WI38 (cell line): ENCODE data around the gene KIF14.

ENCODE experiments used
- H3K4me3 ChIP-seq: 2 replicates; pipeline ENCODE4 v1.5.1; 2011; ENCODE audit warnings: low read depth, mild to moderate bottlenecking, control low read depth, low read length
- TF ChIP-seq, protein P1 (sequence below): IDR thresholded peaks from 2 replicates; pipeline ENCODE4 v1.5.1; 2012; ENCODE audit warnings: low read depth, mild to moderate bottlenecking, control low read depth, low read length

The KIF14 gene

DNA sequence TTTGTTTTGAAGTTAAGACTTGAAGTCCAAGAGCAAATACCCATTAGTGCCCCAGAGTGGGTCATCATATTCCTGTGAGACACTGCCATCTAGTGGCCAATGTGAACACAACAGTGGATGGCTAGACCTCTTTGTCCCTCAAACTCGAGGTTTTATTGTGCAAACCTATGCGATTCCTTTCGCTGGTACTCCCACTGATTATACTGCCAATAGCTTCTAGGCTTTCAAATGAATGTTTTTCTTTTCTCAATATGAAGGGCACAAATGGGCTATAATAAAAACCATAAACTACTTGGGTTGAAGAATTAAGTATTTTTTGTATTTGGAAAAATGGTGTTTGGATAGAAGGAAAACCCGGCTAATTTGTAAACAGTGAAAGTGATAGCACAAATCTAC, 110.3 kb downstream of the KIF14 start:
- no peak overlapping the region for H3K4me3 ChIP-seq
- TF ChIP-seq, protein P1, sequence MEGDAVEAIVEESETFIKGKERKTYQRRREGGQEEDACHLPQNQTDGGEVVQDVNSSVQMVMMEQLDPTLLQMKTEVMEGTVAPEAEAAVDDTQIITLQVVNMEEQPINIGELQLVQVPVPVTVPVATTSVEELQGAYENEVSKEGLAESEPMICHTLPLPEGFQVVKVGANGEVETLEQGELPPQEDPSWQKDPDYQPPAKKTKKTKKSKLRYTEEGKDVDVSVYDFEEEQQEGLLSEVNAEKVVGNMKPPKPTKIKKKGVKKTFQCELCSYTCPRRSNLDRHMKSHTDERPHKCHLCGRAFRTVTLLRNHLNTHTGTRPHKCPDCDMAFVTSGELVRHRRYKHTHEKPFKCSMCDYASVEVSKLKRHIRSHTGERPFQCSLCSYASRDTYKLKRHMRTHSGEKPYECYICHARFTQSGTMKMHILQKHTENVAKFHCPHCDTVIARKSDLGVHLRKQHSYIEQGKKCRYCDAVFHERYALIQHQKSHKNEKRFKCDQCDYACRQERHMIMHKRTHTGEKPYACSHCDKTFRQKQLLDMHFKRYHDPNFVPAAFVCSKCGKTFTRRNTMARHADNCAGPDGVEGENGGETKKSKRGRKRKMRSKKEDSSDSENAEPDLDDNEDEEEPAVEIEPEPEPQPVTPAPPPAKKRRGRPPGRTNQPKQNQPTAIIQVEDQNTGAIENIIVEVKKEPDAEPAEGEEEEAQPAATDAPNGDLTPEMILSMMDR: peak; percentile 66

DNA sequence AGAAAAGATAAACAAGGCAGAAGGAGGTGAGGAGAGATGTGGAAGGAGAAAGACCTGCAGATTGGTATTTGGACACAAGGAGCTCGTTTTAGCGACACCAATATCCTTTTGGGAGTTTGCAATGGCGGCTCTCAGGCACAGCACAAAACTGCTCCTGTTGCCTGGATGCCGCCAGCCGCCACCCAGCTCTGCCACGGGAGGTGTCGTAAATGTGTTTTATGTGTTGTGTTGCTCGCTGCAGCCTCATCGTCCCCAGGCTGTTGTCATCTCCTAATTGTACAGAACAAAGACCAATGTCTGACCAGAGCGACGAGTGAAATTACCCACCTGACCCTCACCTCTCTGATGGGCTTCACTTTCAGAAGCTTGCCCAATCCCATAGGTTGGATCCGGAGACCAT, 114.1 kb downstream of the KIF14 start:
- no peak overlapping the region for H3K4me3 ChIP-seq
- TF ChIP-seq, protein P1: no peak

DNA sequence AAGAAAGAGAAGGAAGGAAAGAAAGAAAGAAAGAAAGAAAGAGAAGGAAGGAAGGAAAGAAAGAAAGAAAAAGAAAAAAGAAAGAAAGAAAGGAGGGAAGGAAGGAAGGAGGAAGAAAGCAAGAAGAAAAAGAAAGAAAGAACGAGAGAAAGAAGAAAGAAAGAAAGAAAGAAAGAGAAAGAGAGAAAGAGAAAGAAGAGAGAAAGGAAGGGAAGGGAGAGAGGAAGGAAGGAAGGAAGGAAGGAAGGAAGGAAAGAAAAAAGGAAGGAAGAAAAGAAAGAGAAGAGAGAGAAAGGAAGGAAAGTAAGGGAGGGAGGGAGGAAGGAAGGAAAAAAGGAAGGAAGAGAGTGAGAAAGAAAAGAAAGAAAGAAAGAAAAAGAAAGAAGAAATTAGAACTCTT, 115.3 kb downstream of the KIF14 start:
- TF ChIP-seq, protein P1: no peak
- H3K4me3 ChIP-seq: no peak overlapping the region
